GM21390 (cell line): ENCODE measurements around the gene DLG2.
A peak's percentile ranks its signal among the peaks of the same experiment; 100 is the strongest.

Experiments used
- ATAC-seq: cut with Tn5 transposase; IDR thresholded peaks from one replicate; pipeline ENCODE4 v1.9.1; 2021; ENCODE audit not compliant: unreplicated experiment

The DLG2 gene

DNA sequence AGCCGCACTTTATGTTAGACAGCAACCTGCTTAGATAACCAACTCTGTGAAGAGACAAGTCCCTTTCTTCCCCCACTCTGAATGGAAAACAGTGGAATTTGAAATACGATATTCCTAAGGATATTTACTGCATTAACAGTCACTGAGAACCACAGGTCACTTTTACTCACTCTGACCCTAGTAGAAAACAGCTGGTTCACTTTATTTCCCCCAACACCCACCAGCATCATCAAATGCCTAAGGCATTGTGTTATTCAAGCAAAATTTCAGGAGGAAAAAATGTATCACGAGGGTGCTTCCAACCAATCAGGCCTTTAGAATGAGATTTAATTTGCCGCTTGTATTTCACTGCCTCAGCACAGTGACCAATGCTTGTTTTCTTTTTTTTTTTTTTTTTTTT is 1206.9 kb downstream of the DLG2 start:
- no peak for ATAC-seq

DNA sequence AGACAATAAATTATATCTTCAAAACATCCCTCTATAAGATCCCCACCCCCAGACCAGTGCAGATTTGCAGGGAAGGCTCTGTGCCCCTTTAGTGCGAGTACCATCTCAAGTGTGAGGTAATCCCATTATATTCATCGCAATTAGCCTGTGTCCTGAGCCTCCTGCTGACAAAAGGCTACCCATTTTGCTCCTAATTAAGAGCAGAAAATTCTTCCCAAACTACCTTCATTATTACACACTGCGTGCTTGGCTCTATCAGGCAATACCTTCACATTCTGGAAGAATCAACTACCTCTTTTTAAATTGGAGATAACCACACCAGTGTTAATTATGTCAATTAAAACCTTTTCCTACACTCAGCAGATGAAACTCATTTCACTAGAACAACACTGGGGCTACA is 1207.5 kb downstream of the DLG2 start:
- ATAC-seq: no peak

DNA sequence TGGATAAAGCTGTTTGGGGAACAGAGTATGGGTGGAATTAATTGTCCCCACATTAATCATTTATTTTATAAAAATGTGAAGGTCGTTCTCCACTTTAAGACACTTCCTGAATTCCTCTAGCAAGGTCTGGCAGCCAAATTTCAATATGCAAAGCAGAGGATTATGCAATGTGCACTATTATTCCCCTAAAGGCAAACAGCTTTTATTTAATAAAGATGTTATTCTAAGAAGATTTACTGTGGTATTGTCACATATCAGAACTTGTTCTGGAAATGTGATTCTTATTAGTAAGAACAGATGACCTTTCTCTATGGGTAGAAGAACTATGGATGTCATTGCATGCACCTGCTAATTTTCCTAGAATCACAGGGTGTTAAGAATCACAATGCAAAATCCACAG is 1212.2 kb downstream of the DLG2 start:
- no peak for ATAC-seq

DNA sequence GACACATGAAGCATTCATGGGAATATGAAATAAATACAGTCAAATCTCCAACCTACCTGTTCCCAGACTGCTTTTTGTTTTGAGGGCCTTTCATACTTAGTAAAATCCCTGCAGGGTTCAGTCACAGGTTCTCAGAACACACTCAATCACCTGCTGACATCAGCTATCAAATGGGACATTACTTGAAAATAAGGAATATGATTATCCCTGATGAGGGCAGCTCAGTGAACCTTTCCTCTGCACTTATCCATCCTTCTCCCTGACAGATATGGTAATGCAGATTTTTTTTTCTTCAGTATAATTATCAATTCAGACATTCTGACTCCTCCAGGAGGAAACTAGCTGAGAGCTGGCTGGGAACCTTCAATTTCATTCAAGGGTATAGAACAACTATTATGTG is 1213.6 kb downstream of the DLG2 start:
- ATAC-seq: no peak

DNA sequence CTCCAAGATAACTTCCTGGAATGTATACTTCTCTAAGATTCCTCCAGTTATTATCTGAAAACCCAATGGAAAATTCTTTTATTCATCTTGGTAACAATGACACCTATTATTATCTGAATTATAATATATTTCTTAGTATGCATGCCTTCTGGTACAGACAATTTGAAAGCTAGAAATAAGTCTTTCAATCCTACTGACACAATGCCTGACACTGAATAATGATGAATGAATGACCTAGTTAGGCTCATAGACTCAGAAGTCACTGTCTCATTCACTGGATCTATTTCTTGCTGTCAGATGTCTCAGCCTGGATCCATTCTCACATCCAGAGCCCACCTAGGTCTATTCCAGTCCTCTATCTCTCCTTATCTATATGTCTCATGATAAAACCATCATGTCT is 1214.3 kb downstream of the DLG2 start:
- no peak for ATAC-seq

DNA sequence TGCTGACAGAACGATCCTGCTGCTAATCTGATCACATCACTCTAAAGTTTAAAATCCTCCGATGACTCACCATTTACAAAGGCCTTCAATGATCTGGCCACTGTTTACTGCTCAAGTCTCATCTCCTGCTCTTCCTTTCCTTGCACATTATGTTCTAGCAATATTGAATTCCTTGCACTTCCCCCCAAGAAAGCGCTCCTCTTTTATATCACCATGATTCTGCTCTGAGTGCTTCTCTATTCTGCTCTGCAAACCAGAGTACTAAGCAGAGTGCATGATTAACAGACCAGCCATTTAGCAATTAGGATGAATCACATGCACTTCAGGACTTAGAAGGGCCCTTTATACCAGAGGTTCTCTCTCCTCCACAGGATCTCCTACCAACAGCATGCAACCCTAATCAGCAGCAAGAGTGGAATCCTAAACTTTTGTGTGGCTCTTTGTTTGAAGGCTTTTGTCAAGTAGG is 1218.2 kb downstream of the DLG2 start:
- ATAC-seq: no peak

DNA sequence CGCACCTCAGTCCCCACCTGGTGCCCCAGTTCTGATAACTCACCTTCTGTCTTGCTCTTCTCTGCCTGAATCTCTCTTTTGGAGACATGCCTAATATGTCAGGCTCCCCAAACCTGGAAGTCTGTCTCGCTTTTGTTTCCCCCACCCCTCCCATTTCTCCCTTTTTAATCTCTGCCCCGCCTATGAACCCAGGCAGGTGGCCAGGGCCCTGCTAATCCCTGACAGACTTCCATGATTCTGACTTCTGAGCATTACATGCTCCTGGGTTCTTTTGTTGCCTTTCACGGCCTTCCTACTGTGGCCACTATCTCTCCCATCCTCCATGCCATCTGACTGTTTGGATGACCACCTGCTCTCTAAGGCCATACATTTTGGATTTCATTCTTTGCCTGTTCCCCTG is 1220.1 kb downstream of the DLG2 start:
- no peak for ATAC-seq

DNA sequence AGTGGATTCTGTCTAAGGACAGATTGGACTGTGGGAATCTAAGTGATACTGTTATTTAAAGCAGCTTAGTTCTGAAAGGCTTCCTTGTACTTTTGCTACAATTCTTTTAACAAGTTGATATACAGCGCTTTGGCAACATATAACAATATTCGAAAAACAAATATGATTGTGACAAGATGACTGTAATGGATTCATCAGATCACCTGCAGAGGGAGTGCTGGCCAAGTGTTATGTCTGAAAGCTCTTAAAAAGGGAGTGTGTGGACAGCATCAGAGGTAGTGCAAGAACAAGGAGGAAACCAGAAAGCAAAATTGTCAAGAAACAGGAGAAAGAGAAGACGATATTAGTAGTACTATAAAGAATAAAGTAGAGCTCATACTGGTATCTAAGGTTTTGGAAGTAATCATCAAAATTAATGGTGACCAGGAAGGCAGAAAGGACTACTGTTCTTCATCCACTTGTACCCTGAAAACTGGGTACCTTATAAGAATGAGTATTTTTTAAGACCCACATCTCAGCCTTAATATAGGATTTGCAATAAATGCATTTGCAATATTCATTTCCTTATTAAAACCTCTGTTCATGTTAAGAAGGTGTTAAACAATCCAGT is 1229.0 kb downstream of the DLG2 start:
- ATAC-seq: no peak

DNA sequence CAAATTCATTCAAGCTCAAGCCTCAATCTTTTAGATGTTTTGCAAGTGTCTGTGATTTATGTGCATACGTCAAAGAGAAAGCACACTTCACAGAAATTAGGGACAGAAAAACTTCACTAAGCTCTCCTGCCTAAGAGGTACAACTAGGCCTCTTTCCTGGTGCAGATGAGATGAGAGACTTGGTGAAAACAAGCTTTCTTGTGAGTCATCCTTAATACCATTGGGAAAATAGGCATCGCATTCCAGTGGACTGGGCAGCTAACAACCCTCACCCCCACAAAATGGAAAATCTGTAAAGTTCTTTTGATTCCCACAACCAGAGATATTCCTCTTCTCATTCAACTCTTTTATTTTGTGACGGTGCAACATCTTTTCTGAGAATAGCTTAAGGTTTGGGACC is 1230.6 kb downstream of the DLG2 start:
- no peak for ATAC-seq

DNA sequence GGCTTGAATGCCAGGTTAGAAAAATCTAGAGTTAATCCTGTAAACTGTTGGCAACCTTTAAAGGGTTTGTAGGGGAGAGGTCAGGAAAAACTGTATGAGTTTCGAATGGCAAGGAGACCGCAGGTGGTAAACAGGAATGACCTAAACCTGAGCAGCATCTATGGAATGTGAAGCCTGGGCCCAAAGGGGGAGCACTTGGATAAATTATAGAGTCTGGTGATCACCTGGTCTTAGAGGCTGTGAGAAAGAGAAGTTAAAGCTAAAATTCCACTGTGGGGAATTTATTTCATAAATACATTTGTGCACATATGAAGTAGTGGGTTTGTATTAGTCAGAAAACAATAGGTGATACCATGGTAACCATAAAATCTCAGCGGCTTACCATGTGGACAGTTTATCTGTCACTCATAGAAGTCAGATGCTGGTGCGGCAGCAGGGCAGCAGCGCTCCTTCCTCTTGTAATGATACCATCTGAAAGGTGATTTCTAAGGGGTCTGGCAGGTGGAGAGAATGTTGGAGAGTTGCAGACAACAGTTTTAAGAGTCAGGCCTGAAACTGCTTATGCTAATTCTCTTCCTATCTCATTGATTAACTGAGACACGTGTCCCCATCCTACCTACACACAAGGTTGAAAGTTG is 1236.6 kb downstream of the DLG2 start:
- no peak for ATAC-seq

DNA sequence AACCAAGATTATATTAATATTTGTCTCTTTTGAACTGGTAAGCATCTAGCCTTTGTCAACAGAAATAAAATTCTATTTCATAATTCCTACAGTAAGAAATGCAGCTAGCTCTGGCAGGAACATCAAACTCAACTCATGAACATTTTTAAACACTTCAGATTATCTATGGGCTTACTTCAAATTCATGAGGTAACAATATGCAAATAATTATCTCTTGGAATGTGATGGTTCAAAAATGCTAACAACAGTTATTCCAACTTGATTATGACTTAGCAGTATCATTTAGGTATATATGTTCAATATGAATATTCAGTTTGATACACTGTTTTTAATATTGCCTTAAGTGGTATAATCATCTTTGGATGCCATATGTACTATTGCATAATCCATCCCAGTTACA is 1237.4 kb downstream of the DLG2 start:
- ATAC-seq: no peak

DNA sequence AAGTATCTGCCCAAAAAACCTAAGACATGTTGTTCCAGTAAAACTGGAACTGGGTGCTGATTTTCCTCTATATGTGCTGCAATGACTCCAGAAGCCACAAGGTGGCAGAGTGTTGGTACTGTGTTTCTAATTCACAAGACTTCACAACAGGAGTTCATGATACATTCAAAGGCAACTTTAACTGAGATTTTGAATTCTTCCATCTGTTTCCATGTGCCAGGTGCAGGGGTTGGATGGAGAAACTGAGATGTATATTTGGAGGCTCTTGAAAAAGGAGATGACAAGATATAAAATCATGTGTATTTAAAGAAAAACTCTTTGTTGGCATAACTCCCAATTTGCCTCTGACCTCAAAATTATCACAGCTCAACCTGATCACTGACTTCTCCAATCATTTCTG is 1242.4 kb downstream of the DLG2 start:
- peak; percentile 79 for ATAC-seq

DNA sequence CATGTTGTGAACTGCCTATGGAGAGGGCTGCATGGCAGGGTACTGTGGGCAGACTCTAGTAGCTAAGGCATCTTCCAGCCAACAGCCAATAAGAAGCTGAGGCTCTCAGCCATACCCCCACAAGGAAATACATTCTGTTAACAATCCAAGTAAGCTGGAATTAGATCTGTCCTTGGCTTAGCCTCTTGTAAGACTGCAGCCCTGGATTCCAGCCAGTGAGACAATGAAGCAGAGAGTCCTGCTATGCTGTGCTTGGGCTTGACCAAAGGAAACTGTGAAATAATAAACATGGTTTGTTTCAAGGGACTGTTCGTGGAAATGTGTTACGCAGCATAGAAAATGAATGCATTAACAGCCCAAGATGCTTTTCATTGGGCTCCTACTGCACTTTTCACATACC is 1243.6 kb downstream of the DLG2 start:
- no peak for ATAC-seq

DNA sequence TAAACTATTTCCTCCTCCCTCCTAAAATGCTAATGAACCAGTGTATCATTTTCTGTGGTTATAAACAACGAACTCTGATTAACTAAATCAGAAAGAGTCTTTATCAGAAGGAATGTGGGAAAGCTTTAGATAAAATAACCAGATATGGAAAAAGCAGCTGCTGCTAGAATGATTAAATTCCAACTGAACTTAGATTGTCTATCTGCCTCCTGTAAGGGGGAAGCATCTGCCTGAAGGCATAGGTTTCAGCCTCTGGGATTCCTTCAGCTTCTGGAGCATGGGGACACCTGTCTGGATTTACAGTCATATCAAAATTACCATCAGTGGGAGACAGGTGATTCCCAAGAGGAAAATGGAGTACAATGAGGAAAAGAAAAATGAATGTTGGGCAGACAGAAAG is 1245.5 kb downstream of the DLG2 start:
- no peak for ATAC-seq

DNA sequence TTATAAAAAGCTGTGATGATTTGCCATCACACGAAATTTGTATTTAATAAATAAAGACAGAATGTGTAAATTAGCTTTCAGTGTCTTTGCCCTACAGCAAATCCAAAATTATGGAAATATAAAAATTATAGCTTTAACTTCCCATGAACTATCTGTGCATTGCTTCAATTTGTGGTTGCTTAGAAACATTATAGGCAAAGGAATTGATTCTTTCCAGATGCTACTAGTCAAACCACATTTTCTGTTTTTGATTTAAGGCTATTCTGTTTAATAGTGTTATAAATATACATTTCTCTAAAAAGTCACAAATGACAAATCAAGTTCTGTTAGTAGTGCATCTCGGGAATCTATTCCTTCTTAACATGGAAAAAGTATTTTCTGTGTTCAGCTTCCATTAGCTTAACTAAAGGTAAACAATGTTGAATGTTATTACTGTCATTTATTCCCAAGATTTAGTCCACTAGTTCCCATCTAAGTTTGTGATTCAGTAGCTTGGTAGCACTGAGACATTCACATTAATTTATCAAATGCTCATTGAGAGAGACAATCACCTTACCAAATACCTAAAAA is 1254.7 kb downstream of the DLG2 start:
- ATAC-seq: no peak

DNA sequence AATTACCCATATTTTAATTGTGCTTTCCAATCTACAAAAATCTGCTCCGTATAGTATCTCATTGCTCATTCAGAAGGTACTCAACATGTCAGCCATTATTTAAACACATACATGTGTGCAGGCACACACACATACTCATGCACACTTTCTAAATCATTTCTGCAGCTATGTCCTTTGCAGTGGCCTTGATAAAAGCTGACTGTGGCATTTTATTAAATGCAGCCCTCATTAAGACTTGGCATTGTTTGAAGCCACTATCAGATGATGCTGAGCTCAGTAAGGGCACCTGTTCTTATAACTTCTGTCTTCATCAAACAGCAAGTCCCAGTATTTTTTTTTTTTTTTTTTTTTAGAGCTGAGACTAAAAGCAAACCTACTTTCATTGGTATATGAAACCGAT is 1269.1 kb downstream of the DLG2 start:
- no peak for ATAC-seq

DNA sequence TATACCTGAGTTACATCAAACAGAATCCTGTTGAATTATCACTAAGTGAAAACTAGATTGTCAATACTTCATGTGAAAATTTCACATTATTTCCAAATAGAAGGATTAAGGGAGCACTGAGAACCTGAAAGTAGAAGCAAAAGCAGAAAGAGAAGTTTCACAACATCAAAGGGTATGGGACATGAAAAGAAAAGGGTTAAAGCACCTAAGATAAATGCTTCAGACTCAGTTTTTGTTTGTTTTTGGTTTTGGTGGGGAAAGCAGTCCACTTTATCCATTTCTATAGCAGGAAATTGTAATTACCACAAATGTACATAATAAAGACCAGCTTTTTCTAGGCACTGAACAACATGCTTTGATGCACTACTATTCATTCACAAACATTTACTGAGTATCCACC is 1271.2 kb downstream of the DLG2 start:
- ATAC-seq: no peak

DNA sequence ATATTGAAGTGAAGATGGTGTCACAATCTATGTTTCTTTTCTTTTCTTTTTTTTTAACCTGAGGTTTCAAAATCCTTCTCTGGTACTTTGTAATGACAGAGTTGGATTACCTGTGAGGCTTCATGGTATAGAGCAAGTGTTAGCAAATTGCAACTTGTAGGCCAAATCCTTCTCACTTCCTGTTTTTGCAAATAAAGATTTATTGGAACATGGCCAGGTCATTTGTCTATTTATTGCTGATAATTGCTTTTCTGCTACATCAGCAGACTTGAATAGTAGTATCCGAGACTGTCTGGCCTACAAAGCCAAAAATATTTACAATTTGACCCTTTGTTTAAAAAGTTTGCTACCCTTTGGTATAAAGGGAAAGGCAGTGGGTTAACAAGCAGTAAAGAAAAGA is 1281.5 kb downstream of the DLG2 start:
- ATAC-seq: no peak

DNA sequence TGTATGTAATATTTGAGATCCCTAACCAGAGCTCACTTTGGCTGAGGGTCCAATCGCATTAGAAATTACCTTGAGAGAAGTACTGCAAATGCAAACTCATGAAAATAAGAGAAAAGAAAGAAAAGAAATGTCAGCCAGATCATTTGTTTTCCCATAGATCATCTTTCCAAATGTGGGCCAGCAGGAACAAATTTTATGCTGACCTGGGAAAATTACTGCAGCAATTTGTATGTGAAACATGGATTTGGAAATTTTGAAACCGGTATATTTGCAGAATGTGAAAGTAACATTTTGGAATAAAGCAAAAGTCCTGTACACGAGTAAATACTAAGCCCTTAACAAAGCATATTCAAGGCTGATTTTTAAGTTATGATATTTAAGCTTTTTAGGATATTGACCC is 1282.1 kb downstream of the DLG2 start:
- no peak for ATAC-seq

DNA sequence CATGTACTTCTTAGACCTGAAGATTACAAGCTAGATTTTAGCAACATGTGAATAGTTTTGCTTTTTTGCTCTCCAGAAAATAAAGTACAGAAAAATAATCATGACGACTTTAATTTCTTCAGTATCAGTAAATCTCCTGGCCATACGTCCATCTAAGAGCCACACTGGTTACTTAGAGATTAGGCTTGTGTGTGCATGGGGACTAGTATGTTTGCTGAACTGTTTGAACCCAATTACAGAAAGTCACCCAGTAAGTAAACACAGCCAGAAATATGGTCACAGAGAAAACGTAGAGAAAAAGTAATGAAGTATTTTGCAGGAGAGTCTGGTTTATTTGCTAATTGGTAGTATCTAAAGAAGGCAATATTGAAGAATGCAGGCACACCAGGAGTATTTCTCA is 1287.3 kb downstream of the DLG2 start:
- no peak for ATAC-seq

DNA sequence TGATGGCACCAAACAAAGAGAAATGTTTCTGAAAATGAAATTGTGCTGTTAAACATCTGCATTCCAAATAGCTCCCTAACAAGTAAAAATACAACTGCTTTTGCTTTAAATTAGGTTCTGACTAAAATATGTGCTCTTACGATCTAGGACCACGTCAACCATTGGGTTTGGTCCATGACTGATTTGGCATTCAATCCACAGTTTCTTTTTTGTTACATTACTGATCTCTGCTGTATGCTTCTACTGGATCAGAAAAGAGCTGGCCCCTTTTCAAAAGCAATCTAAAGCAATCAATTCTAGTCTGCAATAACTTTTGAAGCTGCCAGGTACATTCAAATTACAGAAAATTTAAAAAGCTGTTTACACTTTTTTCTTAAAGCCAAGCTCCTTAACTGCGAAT is 1293.9 kb downstream of the DLG2 start:
- ATAC-seq: no peak

DNA sequence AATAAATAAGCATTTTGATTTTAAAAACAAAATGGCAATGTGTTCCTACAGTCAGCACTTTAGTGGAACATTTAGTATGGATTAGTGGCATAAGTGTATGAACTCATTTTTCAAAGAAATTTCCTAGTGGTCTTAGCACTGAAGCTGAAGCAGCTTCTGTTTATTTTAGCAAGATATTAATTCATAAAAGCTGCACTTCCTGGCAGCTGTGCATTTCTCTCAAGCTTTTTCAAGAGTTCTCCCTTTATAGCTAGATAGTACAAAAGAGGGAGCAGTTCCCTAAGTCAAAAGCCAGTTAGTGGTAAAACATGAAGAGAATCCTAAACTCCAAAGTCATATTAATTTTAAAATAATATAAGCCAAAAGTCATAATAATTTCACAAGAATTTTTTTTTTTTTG is 1304.9 kb downstream of the DLG2 start:
- no peak for ATAC-seq

DNA sequence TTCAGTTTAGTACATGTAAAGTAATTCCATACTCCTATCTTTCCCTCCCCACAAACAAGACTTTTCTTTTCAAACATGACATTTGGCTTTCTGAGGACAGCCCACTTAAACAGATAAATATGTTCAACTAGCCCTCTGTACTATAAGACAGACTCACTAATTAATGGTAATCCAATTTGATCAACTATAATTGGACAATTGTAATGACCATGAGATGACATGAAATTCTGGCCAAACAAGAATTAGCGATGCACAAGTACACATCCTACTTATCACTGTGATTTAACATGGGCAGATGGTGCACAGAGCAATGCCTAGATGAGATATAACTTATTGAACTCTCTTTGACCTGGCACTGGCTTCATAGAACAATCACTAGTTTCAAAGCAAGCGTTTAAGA is 1307.3 kb downstream of the DLG2 start:
- no peak for ATAC-seq
